ENCODE measurements around the gene RBMS3. TPM values are rescaled to one million over a fixed set of nuclear protein-coding genes. Genes with fewer than 3 reads are reported as not detected.

Gene RBMS3
- total and polyA plus RNA-seq, 2 experiments from 2014 or later = 3.2 to 7.4 TPM

- Histone ChIP-seq H3K4me3 (no peak overlapping the region), H3K9me2 (ENCODE audit: insufficient read depth) (no peaks in the 10 kb centered on the region), H3K27me3 (ENCODE audit: insufficient read depth) (no peaks in the 10 kb centered on the region), H3K36me3 (ENCODE audit: insufficient read depth) (no peaks in the 10 kb centered on the region), H2AFZ (no peak overlapping the region), H3K79me2 (replicated peaks; ENCODE audit: insufficient read depth) (no peaks in the 10 kb centered on the region), H3F3A (replicated peaks; ENCODE audit: low read depth) (no peaks in the 10 kb centered on the region), H4K20me1 (replicated peaks; ENCODE audit: insufficient read depth) (no peaks in the 10 kb centered on the region), H3K4me2 (no peak overlapping the region), H3K27ac (ENCODE audit: low read depth) (no peak overlapping the region; the same call in 1 of the 2 replicates), H3K4me1 (ENCODE audit: insufficient read depth) (peaks cover 24% of the 10 kb centered on the region)
- Mint-ChIP-seq H3K4me1 (peaks cover 17% of the 10 kb centered on the region), H3K4me3 (no peak overlapping the region), H3K36me3 (ENCODE audit: low read depth) (no peaks in the 10 kb centered on the region), H3K27me3 (ENCODE audit: insufficient read depth, low read depth, poor library complexity) (peaks cover 5% of the 10 kb centered on the region), H3K27ac (0 out of 2 replicates have a peak overlapping the region, but pooled peaks have one; percentile 54), H3K9me3 (no peaks in the 10 kb centered on the region)
- no peak for ATAC-seq
- no peak for DNase-seq (ENCODE audit: low spot score)
- TF ChIP-seq EZH2 (IDR thresholded peaks at IDR 0.05; ENCODE audit: low read depth, unreplicated experiment) (no peak), REST (IDR thresholded peaks at IDR 0.05; ENCODE audit: unreplicated experiment) (no peak), ZNF331 (CRISPR knock-in tag; IDR thresholded peaks at IDR 0.05; ENCODE audit: low read depth) (no peak), ETS1 (IDR thresholded peaks at IDR 0.05) (no peak), POLR2AphosphoS5 (IDR thresholded peaks at IDR 0.05; ENCODE audit: low read depth) (no peak), STAT1 (IDR thresholded peaks at IDR 0.05; ENCODE audit: unreplicated experiment) (no peak)
- TF ChIP-seq, protein P1, sequence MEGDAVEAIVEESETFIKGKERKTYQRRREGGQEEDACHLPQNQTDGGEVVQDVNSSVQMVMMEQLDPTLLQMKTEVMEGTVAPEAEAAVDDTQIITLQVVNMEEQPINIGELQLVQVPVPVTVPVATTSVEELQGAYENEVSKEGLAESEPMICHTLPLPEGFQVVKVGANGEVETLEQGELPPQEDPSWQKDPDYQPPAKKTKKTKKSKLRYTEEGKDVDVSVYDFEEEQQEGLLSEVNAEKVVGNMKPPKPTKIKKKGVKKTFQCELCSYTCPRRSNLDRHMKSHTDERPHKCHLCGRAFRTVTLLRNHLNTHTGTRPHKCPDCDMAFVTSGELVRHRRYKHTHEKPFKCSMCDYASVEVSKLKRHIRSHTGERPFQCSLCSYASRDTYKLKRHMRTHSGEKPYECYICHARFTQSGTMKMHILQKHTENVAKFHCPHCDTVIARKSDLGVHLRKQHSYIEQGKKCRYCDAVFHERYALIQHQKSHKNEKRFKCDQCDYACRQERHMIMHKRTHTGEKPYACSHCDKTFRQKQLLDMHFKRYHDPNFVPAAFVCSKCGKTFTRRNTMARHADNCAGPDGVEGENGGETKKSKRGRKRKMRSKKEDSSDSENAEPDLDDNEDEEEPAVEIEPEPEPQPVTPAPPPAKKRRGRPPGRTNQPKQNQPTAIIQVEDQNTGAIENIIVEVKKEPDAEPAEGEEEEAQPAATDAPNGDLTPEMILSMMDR (conservative IDR thresholded peaks at IDR 0.05; ENCODE audit: low read depth in 2 of 2) = no peak
These were observed 148.3 kb downstream of the RBMS3 start for GRCh38 chr3:29429055-29429679.

- no peaks in the 10 kb centered on the region for H3K9me3 Mint-ChIP-seq
- Histone ChIP-seq H3K36me3 (ENCODE audit: insufficient read depth) (no peaks in the 10 kb centered on the region), H4K20me1 (replicated peaks; ENCODE audit: insufficient read depth) (no peaks in the 10 kb centered on the region), H3K4me3 (no peak overlapping the region), H3K79me2 (replicated peaks; ENCODE audit: insufficient read depth) (no peaks in the 10 kb centered on the region), H3K4me1 (ENCODE audit: insufficient read depth) (peaks cover 24% of the 10 kb centered on the region), H3K27me3 (ENCODE audit: insufficient read depth) (no peaks in the 10 kb centered on the region), H3F3A (replicated peaks; ENCODE audit: low read depth) (no peaks in the 10 kb centered on the region), H3K4me2 (peak overlapping the region; percentile 21; the same call in 1 of the 2 replicates), H2AFZ (no peak overlapping the region), H3K9me2 (ENCODE audit: insufficient read depth) (no peaks in the 10 kb centered on the region), H3K27ac (ENCODE audit: low read depth) (peak overlapping the region; percentile 40)
- no peak for ATAC-seq
- TF ChIP-seq ZNF462 (CRISPR knock-in tag; IDR thresholded peaks at IDR 0.05) = no peak
- no peak overlapping the region for H3K4me3 Mint-ChIP-seq
- peak; percentile 44 for DNase-seq (ENCODE audit: low spot score)
- H3K27me3 Mint-ChIP-seq (ENCODE audit: insufficient read depth, low read depth, poor library complexity) = peaks cover 5% of the 10 kb centered on the region
- H3K36me3 Mint-ChIP-seq (ENCODE audit: low read depth) = 0 out of 3 replicates have a peak, but pooled peaks cover 3% of the 10 kb centered on the region
- 0 out of 2 replicates have a peak overlapping the region, but pooled peaks have one; percentile 22 for H3K27ac Mint-ChIP-seq
- H3K4me1 Mint-ChIP-seq = peaks cover 17% of the 10 kb centered on the region
These were observed 149.7 kb downstream of the RBMS3 start for GRCh38 chr3:29430558-29430971.
